NCI-H1048 (cell line): ENCODE data around the gene MTFP1.
"Not testable (repeated sequence)": the region's sequence is repeated elsewhere in the genome, so short reads cannot be mapped to it uniquely, and the experiment has no call there.

Source experiments
- DNase-seq: peaks from one replicate; lab custom pipeline; 2025; lab: John Stamatoyannopoulos, UW

MTFP1 gene

GRCh38 chr22:30425616-30426387, at the start of gene MTFP1:
Gene MTFP1, plus strand, starts transcription at chr22:30425768. Its CDS starts 112 bp downstream, at chr22:30425880.
- peak; percentile 29 for DNase-seq

GRCh38 chr22:30380011-30380410, 45.6 kb upstream of the MTFP1 start:
- DNase-seq = no peak

GRCh38 chr22:30381264-30381663, 44.3 kb upstream of the MTFP1 start:
- no peak for DNase-seq

- DNase-seq = no peak
Observed at GRCh38 chr22:30382340-30382739, 43.2 kb upstream of the MTFP1 start.

GRCh38 chr22:30383061-30383460, 42.5 kb upstream of the MTFP1 start:
- DNase-seq = no peak

- DNase-seq = no peak
Observed at GRCh38 chr22:30385942-30386341, 39.6 kb upstream of the MTFP1 start.

- DNase-seq = no peak
Observed at GRCh38 chr22:30386608-30386959, 39.0 kb upstream of the MTFP1 start.

- DNase-seq = peak; percentile 62
Observed at GRCh38 chr22:30386960-30387827, 38.4 kb upstream of the MTFP1 start, which contains the start of gene RNF215. Gene RNF215, minus strand, starts transcription at chr22:30387411. Its CDS starts 98 bp downstream, at chr22:30387313.

GRCh38 chr22:30390974-30391691, 34.4 kb upstream of the MTFP1 start:
- peak; percentile 27 for DNase-seq

- DNase-seq = no peak
Observed at GRCh38 chr22:30392661-30393321, 32.8 kb upstream of the MTFP1 start.

GRCh38 chr22:30393322-30393680, 32.3 kb upstream of the MTFP1 start:
- no peak for DNase-seq

GRCh38 chr22:30393885-30394284, 31.7 kb upstream of the MTFP1 start:
- DNase-seq = no peak

- DNase-seq = peak; percentile 24
Observed at GRCh38 chr22:30396871-30397655, 28.5 kb upstream of the MTFP1 start, which contains the start of gene SEC14L2. Gene SEC14L2, plus strand, starts transcription at chr22:30397018. Its CDS starts 99 bp downstream, at chr22:30397117.

- no peak for DNase-seq
Observed at GRCh38 chr22:30397656-30398635, 27.6 kb upstream of the MTFP1 start.

- no peak for DNase-seq
Observed at GRCh38 chr22:30398685-30399680, 26.6 kb upstream of the MTFP1 start.

- DNase-seq = no peak
Observed at GRCh38 chr22:30399718-30400117, 25.9 kb upstream of the MTFP1 start.

- DNase-seq = no peak
Observed at GRCh38 chr22:30400159-30400558, 25.4 kb upstream of the MTFP1 start.

- DNase-seq = not testable (repeated sequence)
Observed at GRCh38 chr22:30401024-30401423, 24.5 kb upstream of the MTFP1 start.
